Brain pericyte (primary cell): ENCODE results near the gene ATP10B.

Source experiments
- DNase-seq: peaks from one replicate; pipeline ENCODE4 v3.0.0-alpha.2; 2012; ENCODE audit warnings: low read depth, low spot score

ATP10B gene

GRCh38 chr5:160514866-160515265, 337.1 kb downstream of the ATP10B start:
- no peak for DNase-seq

- DNase-seq = no peak
These were observed 337.8 kb downstream of the ATP10B start for GRCh38 chr5:160514191-160514590.

- no peak for DNase-seq
These were observed 338.5 kb downstream of the ATP10B start for GRCh38 chr5:160513485-160513884.
